GM20431 (cell line): ENCODE results near the gene ACTR2.

Experiments used
- in situ Hi-C: fragments of 300-500 bp; cut with MseI, MboI; formaldehyde crosslinking; loops from one replicate; pipeline ENCODE4 v1.15.0; 2020; ENCODE audit warnings: low sequenced_read_pairs; ENCODE audit not compliant: unreplicated experiment

ACTR2 gene

DNA sequence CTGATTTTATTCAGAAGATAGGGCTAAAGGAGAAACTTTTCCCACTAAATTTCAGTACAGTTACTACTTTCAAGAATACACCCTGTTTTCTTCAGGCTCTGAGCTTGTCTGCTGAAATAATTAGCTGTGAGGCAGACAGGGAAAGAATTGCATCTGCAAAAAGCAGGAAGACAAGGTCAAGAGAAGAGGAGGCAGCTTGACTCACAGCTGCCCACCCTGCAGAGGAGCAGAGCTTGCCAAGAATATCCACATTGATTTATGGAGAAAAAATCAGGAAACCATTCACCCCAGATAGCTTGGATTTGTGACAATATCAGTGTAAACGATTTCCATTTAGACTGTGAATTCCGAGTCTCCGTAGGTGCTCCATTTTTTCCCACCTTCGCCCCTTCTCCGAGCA lies 49.0 kb downstream of the ACTR2 start:
- in situ Hi-C loops, result no loop called here

DNA sequence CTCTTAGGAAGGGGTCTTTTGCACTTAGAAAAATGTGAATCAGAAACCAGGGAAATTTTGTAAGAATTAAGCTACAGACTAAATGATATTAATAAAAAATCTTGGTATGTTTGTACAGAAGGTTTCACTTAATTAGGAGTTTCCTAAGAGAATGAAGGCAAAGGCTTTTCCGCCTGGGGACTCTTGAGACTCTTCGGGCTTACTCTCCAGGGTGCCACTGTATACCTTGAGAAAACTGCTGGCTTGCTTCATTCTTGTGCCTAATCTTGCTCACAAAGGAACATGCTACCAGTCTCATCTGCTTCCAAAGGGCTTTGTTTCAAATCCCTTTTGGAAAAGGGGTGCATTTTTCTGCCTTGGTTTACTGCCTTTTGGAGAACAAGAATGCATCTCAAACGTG lies 49.5 kb downstream of the ACTR2 start:
- in situ Hi-C loops, result no loop called here

DNA sequence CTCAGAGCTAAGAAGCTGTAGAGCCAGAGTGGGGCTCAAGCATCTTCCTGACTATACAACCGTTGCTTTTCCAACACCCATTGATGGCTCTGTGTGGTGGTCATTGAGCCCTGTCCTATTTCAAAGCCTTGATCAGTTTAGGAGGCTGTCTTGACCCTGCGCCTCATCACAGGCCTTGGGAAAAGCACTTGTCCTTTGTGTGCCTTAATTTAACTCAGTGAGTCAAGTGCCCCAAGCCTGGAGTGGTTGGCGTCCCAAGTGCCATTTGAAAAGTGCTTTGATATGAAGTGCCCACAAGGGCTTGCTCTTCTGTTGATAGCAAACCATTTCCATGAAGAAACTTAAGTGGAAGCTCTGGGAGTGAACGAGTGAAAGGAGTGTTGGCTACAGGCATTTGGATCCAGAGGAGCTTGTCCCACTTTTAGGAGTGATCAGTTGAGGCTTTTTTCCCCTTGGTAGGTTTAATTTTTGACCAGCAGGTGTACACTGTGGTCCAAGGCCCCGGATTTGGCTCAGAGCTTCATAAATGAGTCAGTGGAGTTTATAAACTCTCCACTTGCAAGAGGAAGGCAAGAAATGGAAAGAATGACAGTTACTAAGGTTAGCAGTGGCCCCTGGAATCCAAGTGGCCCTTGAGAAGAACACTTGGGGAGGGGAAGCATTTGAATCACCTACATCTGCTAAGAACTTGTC lies 50.3 kb downstream of the ACTR2 start:
- in situ Hi-C loops, result no loop called here

DNA sequence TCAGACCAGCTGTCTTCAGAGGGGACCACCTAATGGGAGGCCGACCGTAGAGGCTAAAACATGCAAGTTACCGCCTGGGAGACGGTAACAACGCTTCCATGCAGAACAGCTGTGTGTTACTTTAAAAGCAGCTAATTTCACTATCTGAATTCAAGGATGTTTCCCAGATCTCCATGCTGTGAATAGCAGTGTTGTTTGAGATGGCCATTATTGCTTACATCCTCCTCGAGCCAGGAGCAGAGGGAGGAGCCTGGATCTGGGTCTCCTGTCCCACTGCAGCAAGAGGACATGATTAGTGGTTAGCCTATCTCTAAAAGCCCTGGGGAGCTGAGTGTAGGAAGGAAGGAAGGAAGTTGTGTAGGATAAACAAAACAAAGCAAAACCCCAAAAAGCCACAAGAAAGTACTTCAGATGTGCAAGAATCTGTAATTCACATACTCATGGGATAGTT lies 50.9 kb downstream of the ACTR2 start:
- in situ Hi-C loops, result no loop called here

DNA sequence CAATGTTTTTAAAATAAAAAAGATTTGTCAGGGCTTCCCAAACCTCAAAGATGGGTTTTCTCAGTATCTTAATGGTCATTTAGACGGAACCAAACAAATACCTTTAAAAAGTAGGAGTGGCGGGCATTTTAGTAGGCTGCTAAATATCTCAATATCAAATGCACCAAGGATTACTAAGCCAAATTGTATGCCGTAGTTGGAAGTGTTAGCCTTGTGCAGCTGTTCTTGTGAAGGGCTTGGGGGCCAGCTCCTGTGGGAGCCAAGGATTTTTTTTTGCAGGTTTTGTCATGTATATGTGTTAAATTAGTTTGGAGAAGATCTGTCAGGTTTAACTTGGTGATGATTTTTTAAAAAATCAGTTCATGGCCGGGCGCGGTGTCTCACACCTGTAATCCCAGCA lies 52.1 kb downstream of the ACTR2 start:
- in situ Hi-C loops, result no loop called here

DNA sequence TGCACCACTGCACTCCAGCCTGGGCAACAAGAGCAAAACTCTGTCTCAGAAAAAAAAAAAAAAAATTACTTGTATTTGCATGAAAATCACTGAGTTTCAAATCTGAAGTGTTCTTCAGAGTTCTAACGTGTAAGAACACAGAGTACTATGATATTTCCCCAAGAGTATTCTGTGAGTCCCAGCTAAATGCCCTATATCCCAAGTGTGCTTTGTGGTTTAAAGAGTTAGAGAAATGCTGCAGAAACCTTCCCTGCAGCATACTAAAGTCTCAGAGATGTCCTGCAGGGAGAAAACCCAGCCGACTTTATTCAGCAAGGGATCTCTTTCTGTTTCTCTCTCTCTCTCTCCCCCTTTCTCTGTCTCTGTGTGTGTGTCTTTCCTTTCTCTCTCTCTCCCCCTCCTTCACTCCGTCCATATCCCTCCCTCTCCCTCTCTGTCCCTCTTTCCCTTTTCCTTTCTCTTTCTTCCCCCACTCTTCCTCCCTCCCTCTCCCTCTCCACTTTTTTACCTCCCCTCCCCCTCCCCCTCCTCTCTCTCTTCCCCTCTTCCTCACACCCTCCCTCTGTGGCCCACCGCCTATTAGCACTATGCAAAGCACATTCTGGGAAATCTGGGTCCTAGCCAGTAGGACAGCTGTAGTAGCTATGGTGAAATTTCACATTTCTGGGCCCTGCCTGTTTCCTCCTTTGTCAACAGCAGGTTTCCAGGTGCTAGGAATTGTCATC lies 54.2 kb downstream of the ACTR2 start:
- in situ Hi-C loops, result no loop called here

DNA sequence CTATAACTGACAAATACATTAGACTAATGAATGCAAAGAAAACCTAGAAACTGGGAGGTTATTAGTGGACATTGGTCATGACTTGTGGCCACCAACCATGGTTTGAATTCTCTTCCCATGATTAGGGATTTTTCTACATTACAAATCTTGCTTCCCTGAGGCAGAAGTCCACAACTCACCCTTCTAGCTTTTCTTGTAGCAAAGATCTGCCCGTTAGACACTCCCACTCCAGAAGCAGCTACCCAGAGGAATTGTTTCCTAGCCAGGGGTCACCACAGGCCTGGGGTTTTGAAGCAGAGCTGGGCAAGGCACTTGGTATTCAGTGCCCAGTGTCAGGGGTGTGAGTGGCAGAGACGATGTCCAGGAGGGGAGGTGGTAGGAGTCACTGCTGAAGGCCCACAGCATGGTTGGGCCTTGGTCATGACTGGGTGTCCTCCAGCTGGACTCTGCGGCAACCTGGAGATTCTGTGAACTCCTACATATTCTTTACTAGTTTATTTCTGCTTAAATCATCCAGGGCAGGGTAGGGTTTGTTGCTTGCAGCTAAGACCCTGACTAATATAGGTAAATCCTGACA lies 54.9 kb downstream of the ACTR2 start:
- in situ Hi-C loops, result no loop called here

DNA sequence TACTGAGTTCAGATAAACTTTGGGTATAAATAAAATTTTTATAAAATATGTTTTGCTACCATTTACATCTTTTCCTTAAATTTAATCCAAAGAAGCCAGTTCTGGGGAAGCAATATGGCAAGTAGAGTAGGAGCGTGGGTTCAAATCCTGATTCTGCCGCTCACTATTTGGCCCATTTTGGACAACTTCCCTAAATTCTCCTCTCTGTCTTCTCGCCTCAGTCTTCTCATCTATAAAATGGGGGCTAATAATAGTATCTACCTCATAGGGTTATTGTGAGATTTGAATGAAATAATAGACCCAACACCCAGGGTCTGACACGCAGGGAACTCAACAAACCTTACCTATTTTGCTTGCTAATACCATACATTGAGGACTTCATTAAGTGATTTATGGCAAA lies 59.7 kb downstream of the ACTR2 start:
- in situ Hi-C loops, result no loop called here

DNA sequence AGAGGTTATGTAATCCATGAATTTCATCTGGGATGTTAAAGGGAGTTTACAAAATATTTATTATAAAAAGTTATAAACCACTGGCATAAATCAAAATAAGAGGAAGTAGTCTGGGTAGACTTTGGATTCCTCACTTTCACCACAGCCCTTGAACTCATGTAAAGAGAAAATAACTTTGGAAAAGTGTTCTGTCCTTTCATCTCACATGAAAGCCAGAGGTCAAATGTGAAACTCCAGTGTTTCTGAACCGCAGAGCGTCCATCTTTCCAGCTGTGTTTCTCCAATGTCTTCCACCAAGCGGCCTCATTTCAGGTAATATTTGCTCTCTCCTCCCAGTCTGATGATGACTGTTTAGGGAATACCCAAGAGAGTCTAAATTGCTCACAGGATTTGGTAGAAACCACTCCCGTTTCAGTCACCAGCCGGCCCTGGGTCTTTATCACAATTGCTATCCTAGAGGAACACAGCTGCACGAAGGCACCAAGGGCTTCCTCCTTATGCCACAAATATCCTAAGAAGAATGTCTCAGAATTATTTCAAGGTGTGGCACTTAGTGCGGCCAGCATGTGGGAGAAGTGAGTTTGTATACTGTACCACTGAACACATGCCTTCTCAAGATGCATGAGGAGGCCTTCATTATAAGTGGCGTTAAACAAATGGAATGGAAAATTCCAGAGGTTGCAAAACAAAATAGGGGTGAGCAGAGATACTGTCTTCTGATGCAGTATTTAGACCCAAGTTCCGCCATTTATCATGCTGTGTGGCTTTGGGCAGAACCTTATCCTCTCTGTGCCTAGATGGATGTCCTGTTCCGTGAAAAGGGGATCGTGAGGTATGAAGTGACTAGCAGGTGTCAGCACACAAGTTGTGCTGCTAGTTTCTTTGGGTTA lies 63.8 kb downstream of the ACTR2 start:
- in situ Hi-C loops, result no loop called here

DNA sequence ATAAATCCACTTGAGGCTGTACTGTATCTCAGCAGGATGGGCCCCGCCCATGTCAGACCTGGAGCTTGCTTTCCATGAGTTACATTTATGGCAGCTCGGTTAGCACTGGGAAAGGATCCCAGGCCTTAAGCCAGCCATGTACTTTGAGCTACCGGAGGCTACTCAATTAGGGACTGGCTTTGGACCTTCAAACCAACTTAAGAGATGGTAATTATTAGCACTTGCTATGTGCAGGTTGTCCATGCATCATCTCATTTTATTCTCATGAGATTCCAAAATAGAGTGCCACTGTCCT lies 64.4 kb downstream of the ACTR2 start:
- in situ Hi-C loops, result no loop called here

DNA sequence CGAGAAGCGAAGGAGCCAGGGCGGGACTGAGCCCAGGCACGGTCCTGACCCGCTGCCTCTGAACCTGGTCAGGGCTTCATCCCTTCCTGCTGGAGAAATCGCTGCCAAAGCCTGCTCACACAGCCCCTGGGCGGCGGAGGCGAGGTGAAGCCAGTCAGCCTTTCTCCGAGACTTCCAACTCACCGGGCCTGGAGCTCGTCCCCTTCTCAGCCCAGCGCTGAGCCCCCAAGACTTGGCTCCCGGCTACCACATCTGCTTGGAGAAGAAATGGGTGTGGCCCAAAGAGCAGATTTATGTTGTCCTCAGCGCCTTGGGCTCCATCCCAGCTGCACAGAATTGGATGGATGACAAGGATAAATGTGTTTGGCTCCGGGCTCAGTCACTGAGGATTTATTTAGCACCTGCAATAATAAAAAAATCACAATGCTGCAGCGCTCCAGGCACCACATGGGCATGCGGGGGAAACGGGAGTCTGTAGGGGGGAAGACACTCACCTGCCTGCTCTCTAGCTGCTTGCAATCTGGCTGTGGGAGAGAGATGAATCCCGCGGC lies 64.9 kb downstream of the ACTR2 start:
- in situ Hi-C loops, result no loop called here

DNA sequence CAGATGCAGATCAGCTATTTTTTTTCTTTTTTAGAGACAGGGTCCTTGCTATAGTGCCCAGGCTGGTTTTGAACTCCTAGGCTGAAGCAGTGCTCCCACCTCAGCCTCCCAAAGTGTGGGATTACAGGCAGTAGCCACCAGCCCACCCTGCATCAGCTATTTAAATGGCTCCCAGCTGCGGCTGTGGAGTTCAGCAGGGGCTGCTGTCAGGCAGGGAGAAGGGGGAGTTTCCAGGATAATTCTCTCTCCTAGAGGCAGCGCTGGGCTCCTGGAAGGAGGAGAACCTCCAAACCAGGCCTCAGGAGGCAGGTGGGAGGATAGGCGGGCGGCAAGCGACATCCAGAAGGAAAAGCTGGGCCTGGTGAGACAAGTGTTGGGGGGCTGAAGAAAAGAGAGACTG lies 65.7 kb downstream of the ACTR2 start:
- in situ Hi-C loops, result no loop called here

DNA sequence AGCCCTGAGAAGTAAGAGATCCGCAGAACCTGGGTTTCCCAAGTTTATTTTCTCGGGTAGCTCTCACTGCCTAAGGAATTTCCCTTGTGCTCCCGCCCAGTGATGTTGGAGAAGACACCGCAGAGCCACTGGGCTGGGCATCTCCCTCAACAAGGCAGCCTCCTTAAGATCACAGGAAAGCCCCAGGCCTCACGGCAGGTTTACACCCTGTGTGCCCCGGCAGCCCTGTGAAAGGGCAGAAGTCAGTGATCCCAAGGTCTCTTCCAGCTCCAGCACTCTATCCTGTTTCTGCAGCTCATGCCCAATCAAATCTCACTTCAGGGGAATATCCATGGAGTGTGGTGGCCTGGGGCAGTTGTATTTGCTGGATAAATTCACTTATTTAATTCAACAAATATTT lies 66.5 kb downstream of the ACTR2 start:
- in situ Hi-C loops, result no loop called here

DNA sequence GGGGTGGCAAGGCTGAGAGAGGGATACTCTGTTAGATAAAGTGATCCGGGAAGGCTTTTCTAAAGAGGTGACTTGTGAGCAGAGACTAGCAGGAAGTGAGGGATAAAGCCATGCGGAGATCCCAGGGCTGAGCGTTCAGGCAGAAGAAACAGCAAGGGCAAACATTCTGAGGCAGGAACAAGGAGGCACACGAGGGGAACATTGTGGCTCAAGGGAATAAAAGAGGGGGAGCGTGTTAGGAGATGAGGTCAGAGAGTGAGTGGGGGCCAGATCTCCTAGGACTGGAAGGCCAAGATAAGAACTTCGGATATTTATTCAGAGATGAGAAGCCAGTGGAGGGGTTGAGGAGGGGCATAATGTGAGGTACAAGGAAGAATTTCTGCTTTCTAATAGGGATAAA lies 67.1 kb downstream of the ACTR2 start:
- in situ Hi-C loops, result no loop called here

DNA sequence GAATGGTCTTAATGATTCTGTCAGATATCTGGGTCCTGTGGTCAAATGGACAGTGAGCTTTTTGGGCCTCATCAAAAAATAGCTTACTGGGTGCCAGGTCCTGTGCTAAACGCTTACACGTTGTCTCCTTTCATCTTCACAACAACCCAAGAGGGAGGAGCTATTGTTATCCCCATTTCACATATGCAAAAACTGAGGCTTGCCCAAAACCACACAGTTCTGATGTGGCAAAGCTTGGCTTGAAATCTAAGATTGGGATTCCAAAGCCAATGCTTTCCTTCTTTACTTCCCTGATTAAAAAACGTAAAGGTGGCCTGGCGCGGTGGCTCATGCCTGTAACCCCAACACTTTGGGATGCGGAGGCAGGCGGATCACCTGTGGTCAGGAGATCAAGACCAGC lies 69.3 kb downstream of the ACTR2 start:
- in situ Hi-C loops, result no loop called here

DNA sequence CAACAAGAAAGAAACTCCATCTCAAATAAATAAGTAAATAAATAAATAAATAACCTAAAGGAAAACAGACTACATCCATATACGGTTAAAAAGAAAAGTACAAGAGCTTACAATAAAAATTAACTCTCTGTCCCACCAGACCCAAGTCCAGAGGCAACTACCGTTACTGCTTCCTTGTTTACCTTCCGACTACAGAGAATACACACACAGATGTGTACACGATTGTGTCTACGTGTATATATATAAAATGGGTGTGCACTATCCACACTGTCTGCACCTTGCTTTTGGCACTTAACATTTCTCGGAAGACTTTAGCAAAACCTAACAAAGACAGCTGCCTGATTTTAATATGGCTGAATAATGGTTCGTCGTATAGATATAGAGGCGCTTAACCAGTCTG lies 69.9 kb downstream of the ACTR2 start:
- in situ Hi-C loops, result no loop called here

DNA sequence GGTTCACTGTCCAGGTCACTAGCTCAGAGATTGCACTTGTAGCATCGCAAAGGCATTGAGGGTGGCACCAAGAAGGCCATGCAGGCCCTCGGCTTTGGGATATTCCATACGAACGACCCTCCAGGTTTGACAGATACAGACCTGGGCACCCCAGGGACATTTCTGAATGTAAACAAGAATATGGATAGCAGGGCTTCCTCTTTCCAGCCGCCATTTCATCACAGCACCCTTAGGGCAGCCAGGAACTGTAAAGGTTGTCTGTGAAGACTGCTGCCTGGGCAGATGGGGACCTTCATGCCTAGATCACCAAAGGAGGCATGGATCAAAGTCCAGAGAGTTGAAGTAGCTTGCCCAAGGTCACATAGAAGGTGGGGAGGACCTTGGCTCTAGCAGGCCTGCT lies 70.5 kb downstream of the ACTR2 start:
- in situ Hi-C loops, result no loop called here

DNA sequence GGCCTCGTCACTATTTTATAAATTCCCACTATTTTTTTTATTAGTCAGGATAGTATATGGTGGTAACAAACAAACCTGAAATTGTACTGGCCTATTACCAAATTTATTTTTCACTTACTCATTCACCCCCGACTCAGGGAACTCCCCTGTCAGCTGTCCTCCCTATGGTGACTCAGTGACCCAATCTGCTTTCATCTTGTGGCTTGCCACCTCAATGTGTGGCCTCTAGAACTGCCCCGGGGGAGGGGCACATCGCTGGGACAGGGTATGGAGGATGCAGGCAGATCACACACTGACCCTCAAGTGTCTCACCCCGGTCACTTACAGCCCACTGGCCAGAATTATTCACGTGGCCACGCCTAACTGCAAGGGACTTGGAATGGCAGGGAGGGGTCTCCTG lies 71.6 kb downstream of the ACTR2 start:
- in situ Hi-C loops, result no loop called here

DNA sequence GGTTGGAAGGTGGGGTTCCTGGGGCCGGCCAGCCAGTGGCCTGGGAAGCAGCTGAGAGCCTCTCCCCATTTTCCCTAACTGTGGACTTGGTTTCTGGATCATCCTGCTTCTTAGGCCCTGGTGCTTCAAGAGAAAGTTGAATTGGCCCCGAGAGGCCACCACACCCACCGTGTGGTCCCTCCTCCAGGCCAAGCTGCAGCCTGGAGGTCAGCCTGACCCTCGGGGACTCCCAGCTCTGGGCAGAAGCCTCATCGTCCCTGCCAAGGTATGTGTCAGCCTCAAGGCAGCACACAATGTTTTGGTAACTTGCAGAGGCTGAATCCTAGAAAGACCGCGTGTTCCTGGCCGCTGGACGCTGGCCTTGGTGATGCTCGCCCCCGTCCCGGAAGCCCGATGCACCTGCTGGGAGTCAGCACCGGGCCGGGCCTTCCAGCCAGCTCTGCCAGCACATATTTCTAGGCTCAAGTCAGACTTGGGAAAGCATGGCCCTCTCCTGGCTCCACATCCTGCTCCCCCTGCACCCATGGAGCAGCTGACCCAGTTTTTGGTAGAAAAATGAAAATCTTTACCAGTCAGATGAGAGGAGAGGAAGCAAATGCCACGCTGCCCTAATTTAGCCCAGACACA lies 72.6 kb downstream of the ACTR2 start:
- in situ Hi-C loops, result no loop called here
